Measurements from ENCODE around the gene LHCGR. TPM values are rescaled to one million over a fixed set of nuclear protein-coding genes. Genes with fewer than 3 reads are reported as not detected.
"Not testable (repeated sequence)": the region's sequence is repeated elsewhere in the genome, so short reads cannot be mapped to it uniquely, and the experiment has no call there.

Gene LHCGR
- polyA plus RNA-seq, 12 donors = 0.16 to 0.48 (median 0.22) TPM; not detected in 5

GRCh38 chr2:48747319-48747718 lies 8.2 kb downstream of the LHCGR start:
- DNase-seq = no peak

- DNase-seq = not testable (repeated sequence)
Measured at GRCh38 chr2:48739236-48739635, 16.3 kb downstream of the LHCGR start.

GRCh38 chr2:48738806-48739205 lies 16.7 kb downstream of the LHCGR start:
- DNase-seq = no peak

GRCh38 chr2:48736251-48736650 lies 19.3 kb downstream of the LHCGR start:
- no peak for DNase-seq

GRCh38 chr2:48734576-48735303 lies 20.8 kb downstream of the LHCGR start:
- DNase-seq = no peak

GRCh38 chr2:48733067-48733503 lies 22.4 kb downstream of the LHCGR start:
- DNase-seq = no peak

- no peak for DNase-seq
Measured at GRCh38 chr2:48728840-48729239, 26.7 kb downstream of the LHCGR start.

- DNase-seq = no peak
Measured at GRCh38 chr2:48728295-48728694, 27.2 kb downstream of the LHCGR start.

GRCh38 chr2:48727560-48727959 lies 28.0 kb downstream of the LHCGR start:
- DNase-seq = no peak

- no peak for DNase-seq
Measured at GRCh38 chr2:48725696-48726494, 29.6 kb downstream of the LHCGR start.

GRCh38 chr2:48724278-48724677 lies 31.2 kb downstream of the LHCGR start:
- DNase-seq = no peak

GRCh38 chr2:48723129-48723528 lies 32.4 kb downstream of the LHCGR start:
- no peak for DNase-seq

GRCh38 chr2:48722391-48722790 lies 33.1 kb downstream of the LHCGR start:
- no peak for DNase-seq

GRCh38 chr2:48721158-48721557 lies 34.4 kb downstream of the LHCGR start:
- no peak for DNase-seq

GRCh38 chr2:48719480-48720177 lies 35.9 kb downstream of the LHCGR start:
- no peak for DNase-seq

- DNase-seq = no peak
Measured at GRCh38 chr2:48717846-48718245, 37.7 kb downstream of the LHCGR start.

GRCh38 chr2:48715956-48716355 lies 39.6 kb downstream of the LHCGR start:
- DNase-seq = no peak

GRCh38 chr2:48715042-48715899 lies 40.3 kb downstream of the LHCGR start:
- no peak for DNase-seq

- no peak for DNase-seq
Measured at GRCh38 chr2:48714245-48714644, 41.3 kb downstream of the LHCGR start.

- no peak for DNase-seq
Measured at GRCh38 chr2:48713647-48714046, 41.9 kb downstream of the LHCGR start.

GRCh38 chr2:48712151-48712550 lies 43.4 kb downstream of the LHCGR start:
- no peak for DNase-seq

GRCh38 chr2:48711343-48711742 lies 44.2 kb downstream of the LHCGR start:
- DNase-seq = no peak
